ENCODE results near the gene PRLH.
A peak's percentile ranks its signal among the peaks of the same experiment; 100 is the strongest.

Gene PRLH

DNA sequence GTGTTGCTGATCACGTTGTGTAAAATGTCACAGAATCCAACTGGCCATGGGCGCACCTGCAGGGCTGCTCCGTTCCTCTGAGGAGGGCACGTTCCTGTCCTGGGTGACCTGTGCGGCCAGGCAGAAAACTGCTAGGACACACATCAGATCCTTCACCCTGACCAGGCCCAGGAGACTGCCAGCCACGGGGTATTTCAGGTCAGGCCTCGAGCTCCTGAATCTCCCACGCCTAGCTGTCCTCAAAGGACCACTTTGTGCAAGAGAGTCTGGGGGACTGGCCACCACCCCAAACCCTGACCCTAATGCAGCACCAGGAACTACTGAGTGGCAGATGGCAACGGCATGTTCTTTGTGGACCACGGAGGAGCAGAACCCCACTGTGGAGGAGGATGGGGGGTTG, 11.1 kb downstream of the PRLH start:
- no peak for DNase-seq (ENCODE audit: low read depth, low spot score)
- H3K36me3 ChIP-seq (ENCODE audit: insufficient read depth, insufficient read length, low read length): no peaks in the 10 kb centered on the region
- H3K9me3 ChIP-seq (ENCODE audit: insufficient read depth, low read length): no peaks in the 10 kb centered on the region
- H3K9ac ChIP-seq (ENCODE audit: insufficient read length, low read depth): no peak overlapping the region
- TF ChIP-seq ZNF274 (IDR thresholded peaks at IDR 0.05; ENCODE audit: low read depth, low read length) (no peak), SUZ12 (IDR thresholded peaks at IDR 0.05; ENCODE audit: extremely low read depth, insufficient read depth, insufficient read length) (no peak), YY1 (IDR thresholded peaks at IDR 0.05; ENCODE audit: insufficient read depth, insufficient read length) (no peak)
- H3K27me3 ChIP-seq (ENCODE audit: insufficient read depth, insufficient read length): no peaks in the 10 kb centered on the region
- H3K4me1 ChIP-seq (ENCODE audit: insufficient read depth, insufficient read length): peaks cover 12% of the 10 kb centered on the region
- no peak overlapping the region for H3K4me3 ChIP-seq (ENCODE audit: insufficient read length, low read depth)

DNA sequence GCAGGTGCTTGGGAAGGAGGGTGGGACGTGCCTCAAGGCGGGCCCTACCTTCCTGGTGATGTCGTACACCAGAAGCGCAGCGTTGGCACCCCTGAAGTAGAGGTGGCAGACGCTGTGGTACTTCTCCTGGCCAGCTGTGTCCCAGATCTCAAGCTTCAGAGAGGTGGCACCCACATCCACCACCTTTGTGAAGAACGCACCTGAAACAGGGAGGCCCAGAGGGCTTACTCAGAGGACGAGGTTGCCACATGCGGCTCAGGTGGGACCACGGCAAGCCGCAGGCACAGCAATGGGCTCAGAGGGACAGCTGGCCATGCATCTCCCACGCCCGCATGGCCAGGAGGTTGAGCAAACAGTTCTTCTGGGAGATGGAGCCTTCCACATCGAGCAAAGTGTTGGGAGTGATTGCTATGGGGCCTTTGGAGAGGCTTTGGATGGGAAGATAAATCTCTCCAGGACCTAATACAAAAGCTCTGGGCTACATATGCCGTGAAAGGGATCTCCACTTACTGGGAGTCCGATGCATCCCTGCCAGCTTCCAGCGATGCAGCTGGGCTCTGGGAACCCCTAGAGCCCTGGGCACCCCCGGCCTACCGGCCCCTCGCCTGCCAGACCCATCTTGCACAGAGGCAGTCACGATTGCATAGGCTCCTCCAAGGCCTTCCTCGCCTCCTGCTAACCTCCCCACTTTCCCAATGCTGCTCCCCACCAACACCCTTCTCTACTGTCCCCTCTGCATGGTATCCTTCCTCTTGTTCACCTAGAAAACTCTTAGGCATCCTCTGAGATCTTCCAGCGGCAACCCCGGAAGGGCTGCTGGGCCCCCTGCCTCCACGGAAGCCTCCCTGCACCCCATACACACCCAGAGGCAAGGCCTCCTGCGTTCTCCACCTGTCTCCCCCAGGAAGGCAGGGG, 11.8 kb downstream of the PRLH start:
- H3K36me3 ChIP-seq (ENCODE audit: insufficient read depth, insufficient read length, low read length): no peaks in the 10 kb centered on the region

DNA sequence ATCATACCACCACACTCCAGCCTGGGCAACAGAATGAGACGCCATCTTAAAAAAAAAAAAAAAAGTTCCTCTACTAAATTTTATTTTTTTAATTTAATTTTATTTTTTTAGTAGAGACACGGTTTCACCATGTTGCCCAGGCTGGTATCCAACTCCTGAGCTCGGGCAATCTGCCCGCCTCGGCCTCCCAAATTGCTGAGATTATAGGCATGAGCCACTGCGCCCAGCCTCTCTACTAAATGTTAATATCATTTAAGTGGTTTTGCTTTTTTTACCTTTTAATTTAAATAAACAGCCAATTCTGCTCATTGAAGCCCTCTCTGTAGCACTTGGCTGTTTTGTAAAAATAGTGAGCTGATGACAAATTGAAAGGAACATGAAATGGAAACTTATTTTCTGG, 15.0 kb downstream of the PRLH start:
- no peak overlapping the region for H3K4me3 ChIP-seq (ENCODE audit: insufficient read length, low read depth)
- H3K27me3 ChIP-seq (ENCODE audit: insufficient read depth, insufficient read length): no peaks in the 10 kb centered on the region
- peaks cover 15% of the 10 kb centered on the region for H3K4me1 ChIP-seq (ENCODE audit: insufficient read depth, insufficient read length)
- no peak overlapping the region for H3K9ac ChIP-seq (ENCODE audit: insufficient read length, low read depth)
- no peak for DNase-seq (ENCODE audit: low read depth, low spot score)
- no peaks in the 10 kb centered on the region for H3K9me3 ChIP-seq (ENCODE audit: insufficient read depth, low read length)
- no peaks in the 10 kb centered on the region for H3K36me3 ChIP-seq (ENCODE audit: insufficient read depth, insufficient read length, low read length)
- no peak for TF ChIP-seq YY1 (IDR thresholded peaks at IDR 0.05; ENCODE audit: insufficient read depth, insufficient read length)
- TF ChIP-seq SUZ12 (IDR thresholded peaks at IDR 0.05; ENCODE audit: extremely low read depth, insufficient read depth, insufficient read length): no peak
- TF ChIP-seq ZNF274 (IDR thresholded peaks at IDR 0.05; ENCODE audit: low read depth, low read length): no peak

More for the DNA sequence above, 11.8 kb downstream of the PRLH start:
- DNase-seq (ENCODE audit: low read depth, low spot score): no peak
- TF ChIP-seq SUZ12 (IDR thresholded peaks at IDR 0.05; ENCODE audit: extremely low read depth, insufficient read depth, insufficient read length) (no peak), ZNF274 (IDR thresholded peaks at IDR 0.05; ENCODE audit: low read depth, low read length) (no peak), YY1 (IDR thresholded peaks at IDR 0.05; ENCODE audit: insufficient read depth, insufficient read length) (no peak)
- Histone ChIP-seq H3K4me3 (ENCODE audit: insufficient read length, low read depth) (no peak overlapping the region), H3K9ac (ENCODE audit: insufficient read length, low read depth) (no peak overlapping the region), H3K4me1 (ENCODE audit: insufficient read depth, insufficient read length) (peaks cover 12% of the 10 kb centered on the region), H3K27me3 (ENCODE audit: insufficient read depth, insufficient read length) (no peaks in the 10 kb centered on the region), H3K9me3 (ENCODE audit: insufficient read depth, low read length) (no peaks in the 10 kb centered on the region)

DNA sequence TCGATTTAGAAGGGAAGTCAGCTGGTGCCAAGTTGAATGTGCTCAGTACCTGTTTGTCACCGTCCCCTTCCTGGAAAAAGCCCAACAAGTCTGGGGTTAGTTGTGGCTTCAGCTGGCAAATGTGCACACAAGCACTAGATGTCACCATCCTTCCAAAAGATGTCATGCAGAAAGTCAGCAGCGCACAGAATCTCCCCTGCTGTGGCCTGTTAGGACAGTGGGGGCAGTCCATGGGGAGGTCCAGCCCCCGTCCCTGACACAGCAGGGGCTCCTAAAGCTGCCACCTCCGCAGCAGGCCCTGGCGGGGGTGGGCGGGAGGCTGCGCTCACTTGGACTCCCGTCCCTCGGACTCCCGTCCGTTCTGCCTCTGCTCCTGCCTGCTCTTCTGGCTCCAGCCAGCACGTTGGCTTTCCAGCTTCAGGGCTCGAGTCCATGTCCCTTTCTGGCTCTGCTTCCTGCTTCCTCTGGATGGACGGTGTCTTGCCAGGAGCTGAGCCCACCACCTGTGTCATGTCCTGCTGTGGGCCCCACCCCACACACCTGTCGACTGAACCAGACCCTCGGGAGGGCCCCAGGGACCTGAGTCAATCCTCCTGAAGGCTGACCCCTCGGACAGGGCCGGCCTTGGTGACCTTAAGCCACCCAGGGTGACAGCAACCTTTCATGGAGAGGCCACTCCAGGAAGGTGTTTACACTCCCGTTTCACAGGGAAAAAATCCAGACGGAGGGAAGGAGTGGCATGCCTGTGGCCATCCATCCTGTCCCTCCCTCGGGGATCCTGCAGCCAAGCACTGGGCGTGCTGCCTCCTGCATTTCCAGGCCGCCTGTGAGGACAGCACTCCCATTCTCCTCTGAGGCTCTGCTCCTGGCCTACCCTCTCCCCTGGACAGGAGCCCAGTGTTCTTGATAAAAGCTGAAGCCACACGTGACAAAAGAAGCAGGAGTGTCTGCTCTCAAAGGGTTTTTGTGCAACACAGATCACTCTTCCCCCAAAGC, 15.7 kb downstream of the PRLH start:
- no peak for TF ChIP-seq SUZ12 (IDR thresholded peaks at IDR 0.05; ENCODE audit: extremely low read depth, insufficient read depth, insufficient read length)
- no peak for TF ChIP-seq ZNF274 (IDR thresholded peaks at IDR 0.05; ENCODE audit: low read depth, low read length)
- TF ChIP-seq YY1 (IDR thresholded peaks at IDR 0.05; ENCODE audit: insufficient read depth, insufficient read length): no peak
- Histone ChIP-seq H3K9me3 (ENCODE audit: insufficient read depth, low read length) (no peaks in the 10 kb centered on the region), H3K9ac (ENCODE audit: insufficient read length, low read depth) (peak overlapping the region; percentile 33), H3K4me3 (ENCODE audit: insufficient read length, low read depth) (no peak overlapping the region), H3K27me3 (ENCODE audit: insufficient read depth, insufficient read length) (no peaks in the 10 kb centered on the region), H3K36me3 (ENCODE audit: insufficient read depth, insufficient read length, low read length) (no peaks in the 10 kb centered on the region), H3K4me1 (ENCODE audit: insufficient read depth, insufficient read length) (peaks cover 15% of the 10 kb centered on the region)
- DNase-seq (ENCODE audit: low read depth, low spot score): no peak

DNA sequence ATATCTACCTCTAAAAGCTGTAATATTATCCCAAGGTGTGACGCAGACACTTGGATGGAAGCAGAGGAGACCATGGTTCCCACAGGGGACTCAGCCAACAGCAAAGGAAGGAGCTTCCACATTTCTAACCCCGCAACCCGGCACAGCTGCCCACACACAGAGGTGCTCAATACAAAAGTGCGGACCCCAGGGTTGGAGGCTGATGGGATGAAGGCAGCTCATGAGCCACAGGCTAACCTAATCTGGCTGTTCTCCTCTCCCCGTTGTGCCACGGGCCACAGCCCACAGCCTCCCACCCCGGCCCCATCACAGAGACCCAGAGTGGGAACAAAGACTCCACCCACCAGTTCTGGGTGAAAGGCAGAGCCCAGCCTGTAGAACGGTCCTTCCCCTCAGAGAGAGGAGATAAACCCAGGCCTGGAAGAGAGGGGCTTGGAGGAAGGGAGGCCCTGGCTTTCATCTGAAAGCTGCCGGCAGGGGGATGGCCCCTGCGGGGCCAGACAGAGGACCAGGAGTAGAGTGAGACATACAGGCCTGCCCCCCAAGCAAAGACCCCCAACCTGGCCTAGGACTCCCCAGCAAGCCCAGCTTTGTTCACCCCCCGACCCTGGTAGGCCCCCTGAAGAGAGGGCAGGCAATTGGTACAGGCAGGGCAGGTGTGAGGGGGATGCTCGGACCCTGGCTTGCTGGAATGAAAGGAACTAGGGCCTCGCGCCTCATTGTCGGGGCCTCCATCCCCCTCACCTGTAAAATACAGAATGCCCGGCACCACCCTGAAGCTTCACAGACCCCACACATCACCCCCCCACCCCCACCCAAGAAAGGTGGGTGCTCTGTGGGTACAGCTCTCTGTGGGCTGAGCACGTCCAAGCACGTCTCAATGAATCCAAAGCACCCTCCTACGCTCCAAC, 17.3 kb downstream of the PRLH start:
- no peak overlapping the region for H3K9ac ChIP-seq (ENCODE audit: insufficient read length, low read depth)

DNA sequence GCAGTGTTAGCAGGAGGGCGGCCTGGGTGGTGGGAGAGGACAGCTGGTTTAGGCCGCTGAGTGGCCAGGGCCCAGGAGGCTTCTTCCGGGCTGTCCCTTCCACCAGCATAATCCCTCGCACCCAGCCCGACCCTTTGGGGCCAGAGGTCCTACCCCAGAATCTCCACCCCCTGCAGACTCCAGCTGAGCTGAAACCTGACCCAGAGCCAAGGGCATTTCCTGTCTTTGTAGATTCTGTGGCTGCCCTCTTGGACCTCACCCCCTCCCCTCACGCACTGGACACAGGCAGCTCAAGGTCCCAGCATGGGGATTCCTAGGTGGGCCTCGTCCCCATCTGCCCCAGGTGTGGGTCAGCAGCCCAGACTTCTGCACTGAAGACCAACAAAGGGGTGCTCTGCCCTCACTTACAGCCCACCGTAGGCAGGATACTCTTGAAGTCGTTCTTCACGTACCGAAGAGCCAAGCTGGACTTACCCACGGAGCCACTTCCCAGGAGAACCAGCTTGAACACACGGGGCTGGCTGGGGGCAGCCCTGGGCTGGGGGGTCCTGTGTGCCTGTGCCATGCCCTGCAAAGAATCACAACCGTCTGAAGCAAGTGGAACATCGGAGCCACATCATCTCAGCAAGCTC, 19.3 kb downstream of the PRLH start:
- Histone ChIP-seq H3K4me1 (ENCODE audit: insufficient read depth, insufficient read length) (peaks cover 21% of the 10 kb centered on the region), H3K9ac (ENCODE audit: insufficient read length, low read depth) (no peak overlapping the region), H3K36me3 (ENCODE audit: insufficient read depth, insufficient read length, low read length) (no peaks in the 10 kb centered on the region), H3K9me3 (ENCODE audit: insufficient read depth, low read length) (peaks cover 7% of the 10 kb centered on the region; the same call in 1 of the 2 replicates), H3K27me3 (ENCODE audit: insufficient read depth, insufficient read length) (no peaks in the 10 kb centered on the region), H3K4me3 (ENCODE audit: insufficient read length, low read depth) (no peak overlapping the region)
- DNase-seq (ENCODE audit: low read depth, low spot score): no peak
- TF ChIP-seq ZNF274 (IDR thresholded peaks at IDR 0.05; ENCODE audit: low read depth, low read length) (no peak), YY1 (IDR thresholded peaks at IDR 0.05; ENCODE audit: insufficient read depth, insufficient read length) (no peak), SUZ12 (IDR thresholded peaks at IDR 0.05; ENCODE audit: extremely low read depth, insufficient read depth, insufficient read length) (no peak)

More for the DNA sequence above, 17.3 kb downstream of the PRLH start:
- Histone ChIP-seq H3K27me3 (ENCODE audit: insufficient read depth, insufficient read length) (no peaks in the 10 kb centered on the region), H3K36me3 (ENCODE audit: insufficient read depth, insufficient read length, low read length) (no peaks in the 10 kb centered on the region), H3K4me1 (ENCODE audit: insufficient read depth, insufficient read length) (peaks cover 15% of the 10 kb centered on the region), H3K4me3 (ENCODE audit: insufficient read length, low read depth) (no peak overlapping the region), H3K9me3 (ENCODE audit: insufficient read depth, low read length) (peaks cover 7% of the 10 kb centered on the region; the same call in 1 of the 2 replicates)
- TF ChIP-seq YY1 (IDR thresholded peaks at IDR 0.05; ENCODE audit: insufficient read depth, insufficient read length) (no peak), ZNF274 (IDR thresholded peaks at IDR 0.05; ENCODE audit: low read depth, low read length) (no peak), SUZ12 (IDR thresholded peaks at IDR 0.05; ENCODE audit: extremely low read depth, insufficient read depth, insufficient read length) (no peak)
- no peak for DNase-seq (ENCODE audit: low read depth, low spot score)

Measured in NT2/D1 (cell line).